PC-3 (cell line): ENCODE data around the gene BRWD1. TPM values are rescaled to one million over a fixed set of nuclear protein-coding genes. Genes with fewer than 3 reads are reported as not detected.

Experiments used
- ATAC-seq: fragments of 200-7000 bp; cut with Tn5 transposase; 2 replicates; pipeline ENCODE4 v1.9.1; 2020; ENCODE audit warnings: mild to moderate bottlenecking, moderate library complexity
- BruUV-seq: library from RNA; stranded (reverse); fragments of 400-500 nt; replicated peaks from 2 replicates; lab custom pipeline; 2021; lab: Mats Ljungman, UMichigan
- CTCF ChIA-PET: fragments of 300-600 bp; sonication (Branson Sonifier 250); formaldehyde crosslinking; loops from one replicate; lab custom pipeline; 2022; ENCODE audit warnings: antibody characterized with exemption; lab: Charles Lee
- POLR2A ChIA-PET: fragments of 300-600 bp; sonication (Branson Sonifier 250); formaldehyde crosslinking; loops from one replicate; lab custom pipeline; 2022; ENCODE audit warnings: antibody characterized with exemption; ENCODE audit not compliant: unreplicated experiment; lab: Charles Lee
- DNase-seq: peaks from one replicate; pipeline ENCODE4 v3.0.0-alpha.2; 2015
- H2AFZ ChIP-seq: fragments of 300-600 bp; sonication (generic); 2 replicates; pipeline ENCODE4 v1.6.0; 2016; ENCODE audit warnings: antibody characterized with exemption, low read length
- H3F3A ChIP-seq: fragments of 300-600 bp; sonication (generic); one replicate; pipeline ENCODE4 v1.6.0; 2017; ENCODE audit warnings: antibody characterized with exemption, low read length, control low read depth, mild to moderate bottlenecking; ENCODE audit not compliant: unreplicated experiment
- H3K27ac ChIP-seq: fragments of 300-600 bp; sonication (generic); 2 replicates; pipeline ENCODE4 v1.5.1; 2016; ENCODE audit warnings: mild to moderate bottlenecking, low read length
- H3K27me3 ChIP-seq: fragments of 300-600 bp; sonication (generic); 2 replicates; pipeline ENCODE4 v1.6.1; 2016; ENCODE audit warnings: low read length, mixed read lengths
- H3K36me3 ChIP-seq: fragments of 300-600 bp; sonication (generic); 2 replicates; pipeline ENCODE4 v1.6.1; 2016; ENCODE audit warnings: low read depth, mixed run types, low read length, mixed read lengths
- H3K4me1 ChIP-seq: fragments of 300-600 bp; sonication (generic); 2 replicates; pipeline ENCODE4 v1.5.1; 2016; ENCODE audit warnings: low read length; ENCODE audit not compliant: insufficient read depth
- H3K4me2 ChIP-seq: fragments of 300-600 bp; sonication (generic); 2 replicates; pipeline ENCODE4 v1.6.0; 2016; ENCODE audit warnings: low read length
- H3K4me3 ChIP-seq: fragments of 300-600 bp; sonication (generic); 2 replicates; pipeline ENCODE4 v1.5.1; 2016; ENCODE audit warnings: mild to moderate bottlenecking, low read length, mixed read lengths
- H3K79me2 ChIP-seq: fragments of 300-600 bp; sonication (generic); 2 replicates; pipeline ENCODE4 v1.6.1; 2017; ENCODE audit warnings: low read length, mixed read lengths
- H3K9ac ChIP-seq: fragments of 300-600 bp; sonication (generic); 2 replicates; pipeline ENCODE4 v1.6.0; 2016; ENCODE audit warnings: mild to moderate bottlenecking, low read length
- H3K9me2 ChIP-seq: fragments of 300-600 bp; sonication (generic); replicated peaks from 2 replicates; pipeline ENCODE4 v1.6.1; 2016; ENCODE audit warnings: mixed run types, low read length, mixed read lengths
- H3K9me3 ChIP-seq: fragments of 300-600 bp; sonication (generic); 2 replicates; pipeline ENCODE4 v1.6.1; 2016; ENCODE audit warnings: low read length, mixed read lengths
- H4K20me1 ChIP-seq: fragments of 300-600 bp; sonication (generic); 2 replicates; pipeline ENCODE4 v1.6.1; 2016; ENCODE audit warnings: low read length, mixed read lengths
- EZH2 ChIP-seq: fragments of 300-600 bp; sonication (generic); IDR thresholded peaks from one replicate; pipeline ENCODE4 v1.6.1; 2017; ENCODE audit warnings: antibody characterized with exemption, mild to moderate bottlenecking, low read length; ENCODE audit not compliant: unreplicated experiment
- EZH2phosphoT487 ChIP-seq: fragments of 300-600 bp; sonication (generic); IDR thresholded peaks from 2 replicates; pipeline ENCODE4 v1.6.1; 2018; ENCODE audit warnings: mild to moderate bottlenecking, antibody characterized with exemption, low read length, borderline replicate concordance
- intact Hi-C: fragments of 100-400 bp; cut with micrococcal nuclease; formaldehyde crosslinking; loops from 2 replicates; pipeline ENCODE4 v1.9.0; 2023
- total RNA-seq: library from RNA; depleted of rRNA; stranded (reverse); fragments of >200 nt; gene quantifications from 2 replicates; pipeline ENCODE4 v1.2.3, GENCODE V29; 2014
- TF ChIP-seq, protein P1 (sequence below): fragments of 300-600 bp; sonication (generic); conservative IDR thresholded peaks from 2 replicates; pipeline ENCODE4 v1.5.1; 2017; ENCODE audit warnings: antibody characterized with exemption, low read depth, mild to moderate bottlenecking, low read length

The BRWD1 gene
- total RNA-seq, 1 experiment from 2014 or later: 29.3 TPM

DNA sequence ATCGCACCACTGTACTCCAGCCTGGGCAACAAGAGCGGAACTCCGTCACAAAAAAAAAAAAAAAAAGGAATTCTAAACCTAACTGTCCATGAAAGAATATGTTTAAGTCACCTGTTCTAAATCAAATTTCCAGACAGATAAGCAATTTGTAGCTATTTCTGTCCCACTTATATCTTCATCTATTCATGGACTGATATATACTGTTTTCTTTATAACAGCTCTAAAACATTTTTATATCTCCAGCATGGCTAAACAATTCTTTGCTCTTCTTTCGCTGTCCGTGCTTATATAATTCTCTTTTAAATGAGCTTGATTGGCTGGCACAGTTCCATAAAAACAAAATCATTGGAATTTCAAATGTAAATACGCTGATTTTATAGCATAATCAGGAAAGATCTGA is 30.5 kb downstream of the BRWD1 start:
- Histone ChIP-seq H2AFZ (no peak overlapping the region), H3K79me2 (no peaks in the 10 kb centered on the region), H3K27ac (no peak overlapping the region), H3K9me2 (no peaks in the 10 kb centered on the region), H3K27me3 (no peaks in the 10 kb centered on the region), H3K36me3 (peaks cover 42% of the 10 kb centered on the region), H3K9me3 (no peaks in the 10 kb centered on the region), H3K4me1 (no peaks in the 10 kb centered on the region), H3F3A (no peaks in the 10 kb centered on the region), H3K9ac (no peak overlapping the region), H4K20me1 (no peaks in the 10 kb centered on the region), H3K4me3 (no peak overlapping the region), H3K4me2 (no peak overlapping the region)
- ChIA-PET CTCF (no interaction called here), POLR2A (no interaction called here)
- BruUV-seq: no TSS peak
- DNase-seq (no peak), ATAC-seq (no peak)
- TF ChIP-seq, protein P1, sequence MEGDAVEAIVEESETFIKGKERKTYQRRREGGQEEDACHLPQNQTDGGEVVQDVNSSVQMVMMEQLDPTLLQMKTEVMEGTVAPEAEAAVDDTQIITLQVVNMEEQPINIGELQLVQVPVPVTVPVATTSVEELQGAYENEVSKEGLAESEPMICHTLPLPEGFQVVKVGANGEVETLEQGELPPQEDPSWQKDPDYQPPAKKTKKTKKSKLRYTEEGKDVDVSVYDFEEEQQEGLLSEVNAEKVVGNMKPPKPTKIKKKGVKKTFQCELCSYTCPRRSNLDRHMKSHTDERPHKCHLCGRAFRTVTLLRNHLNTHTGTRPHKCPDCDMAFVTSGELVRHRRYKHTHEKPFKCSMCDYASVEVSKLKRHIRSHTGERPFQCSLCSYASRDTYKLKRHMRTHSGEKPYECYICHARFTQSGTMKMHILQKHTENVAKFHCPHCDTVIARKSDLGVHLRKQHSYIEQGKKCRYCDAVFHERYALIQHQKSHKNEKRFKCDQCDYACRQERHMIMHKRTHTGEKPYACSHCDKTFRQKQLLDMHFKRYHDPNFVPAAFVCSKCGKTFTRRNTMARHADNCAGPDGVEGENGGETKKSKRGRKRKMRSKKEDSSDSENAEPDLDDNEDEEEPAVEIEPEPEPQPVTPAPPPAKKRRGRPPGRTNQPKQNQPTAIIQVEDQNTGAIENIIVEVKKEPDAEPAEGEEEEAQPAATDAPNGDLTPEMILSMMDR: no peak
- TF ChIP-seq EZH2 (no peak), EZH2phosphoT487 (no peak)
- intact Hi-C loops: no loop called here

DNA sequence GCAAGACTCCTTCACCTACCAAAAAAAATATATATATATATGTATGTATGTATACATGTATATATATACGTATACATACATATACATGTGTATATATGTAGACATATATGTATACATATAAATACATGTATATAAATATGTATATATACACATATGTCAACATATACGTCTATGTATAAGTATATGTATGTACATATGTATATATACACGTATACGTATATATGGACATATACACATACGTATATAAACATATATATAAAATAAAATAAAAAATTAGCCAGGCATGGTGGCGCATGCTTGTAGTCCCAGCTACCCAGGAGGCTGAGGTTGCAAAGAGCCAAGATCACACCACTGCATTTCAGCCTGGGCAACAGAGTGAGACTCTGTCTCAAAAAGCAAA is 31.6 kb downstream of the BRWD1 start:
- no peak overlapping the region for H3K4me2 ChIP-seq

DNA sequence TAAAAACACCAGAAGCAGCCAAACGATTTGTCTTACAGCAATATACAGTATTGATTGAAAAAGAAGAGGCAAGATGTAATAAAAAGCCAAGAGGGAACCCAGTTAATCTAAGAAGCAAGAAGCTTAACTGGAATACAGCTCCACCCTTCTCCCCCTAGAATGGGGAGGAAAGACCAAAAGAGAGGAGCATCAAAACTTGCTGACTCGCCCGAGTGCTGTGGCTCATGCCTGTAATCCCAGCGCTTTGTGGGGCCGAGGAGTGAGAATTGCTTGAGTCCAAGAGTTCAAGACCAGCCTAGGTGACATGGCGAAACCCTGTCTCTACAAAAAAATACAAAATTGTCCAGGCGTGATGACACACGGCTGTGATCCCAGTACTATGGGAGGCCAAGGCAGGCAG is 32.2 kb downstream of the BRWD1 start:
- Histone ChIP-seq H3K9me3 (no peaks in the 10 kb centered on the region), H2AFZ (no peak overlapping the region), H3K27ac (no peak overlapping the region), H3K9me2 (no peaks in the 10 kb centered on the region), H3K36me3 (peaks cover 38% of the 10 kb centered on the region), H3K79me2 (no peaks in the 10 kb centered on the region), H3K4me3 (no peak overlapping the region), H3F3A (no peaks in the 10 kb centered on the region), H3K4me1 (no peaks in the 10 kb centered on the region), H3K27me3 (no peaks in the 10 kb centered on the region), H3K4me2 (no peak overlapping the region), H4K20me1 (no peaks in the 10 kb centered on the region), H3K9ac (no peak overlapping the region)
- ChIA-PET CTCF (no interaction called here), POLR2A (no interaction called here)
- intact Hi-C loops: no loop called here
- DNase-seq (no peak), ATAC-seq (no peak)
- BruUV-seq: no TSS peak
- TF ChIP-seq, protein P1: no peak
- TF ChIP-seq EZH2phosphoT487: no peak
- TF ChIP-seq EZH2: no peak

More for the DNA sequence above, 31.6 kb downstream of the BRWD1 start:
- Histone ChIP-seq H3K4me1 (no peaks in the 10 kb centered on the region), H3K27me3 (no peaks in the 10 kb centered on the region), H3K27ac (no peak overlapping the region), H3K4me3 (no peak overlapping the region), H3K9me2 (no peaks in the 10 kb centered on the region), H3K79me2 (no peaks in the 10 kb centered on the region), H3K9ac (no peak overlapping the region), H3K9me3 (no peaks in the 10 kb centered on the region), H3F3A (no peaks in the 10 kb centered on the region), H3K36me3 (peaks cover 35% of the 10 kb centered on the region), H2AFZ (no peak overlapping the region), H4K20me1 (no peaks in the 10 kb centered on the region)
- DNase-seq: no peak
- no TSS peak for BruUV-seq
- POLR2A ChIA-PET: no interaction called here
- no peak for ATAC-seq
- CTCF ChIA-PET: no interaction called here
- intact Hi-C loops: no loop called here
- TF ChIP-seq EZH2phosphoT487 (no peak), EZH2 (no peak)
- TF ChIP-seq, protein P1: no peak
